ENCODE data around the gene CUEDC1.

- no peak for TF ChIP-seq CTCF (IDR thresholded peaks at IDR 0.05)
- no peak for TF ChIP-seq POLR2A (IDR thresholded peaks at IDR 0.05)
Observed at GRCh38 chr17:57856792-57857620, 98.2 kb downstream of the CUEDC1 start.
